NCI-H1105 treated with DMSO at 0.1 percent for 48 hours (cell line): ENCODE data around the gene ARAP2.

Experiments
- DNase-seq: peaks from one replicate; lab custom pipeline; 2025; lab: John Stamatoyannopoulos, UW

The ARAP2 gene

GRCh38 chr4:36256398-36256891, 12.1 kb upstream of the ARAP2 start:
- no peak for DNase-seq

- no peak for DNase-seq
Measured at GRCh38 chr4:36255577-36255976, 11.3 kb upstream of the ARAP2 start.

GRCh38 chr4:36254371-36254770, 10.1 kb upstream of the ARAP2 start:
- no peak for DNase-seq

DNA sequence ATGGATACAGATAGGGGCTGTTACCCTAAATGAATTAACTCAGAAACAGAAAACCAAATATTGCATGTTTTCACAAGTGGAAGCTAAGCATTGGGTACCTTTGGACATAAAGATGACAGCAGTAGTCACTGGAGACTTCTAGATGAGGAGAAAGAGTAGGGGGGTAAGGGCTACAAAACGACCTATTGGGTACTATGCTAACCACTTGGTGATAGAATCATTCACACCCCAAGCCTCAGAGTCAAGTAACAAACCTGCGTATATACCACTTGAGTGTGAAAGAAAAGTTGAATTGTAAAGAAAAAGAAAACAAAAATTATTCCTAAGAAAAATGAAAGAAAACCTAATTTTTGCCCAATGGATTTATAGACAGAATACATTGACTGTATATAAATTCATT, 7.7 kb upstream of the ARAP2 start:
- DNase-seq, result no peak

DNA sequence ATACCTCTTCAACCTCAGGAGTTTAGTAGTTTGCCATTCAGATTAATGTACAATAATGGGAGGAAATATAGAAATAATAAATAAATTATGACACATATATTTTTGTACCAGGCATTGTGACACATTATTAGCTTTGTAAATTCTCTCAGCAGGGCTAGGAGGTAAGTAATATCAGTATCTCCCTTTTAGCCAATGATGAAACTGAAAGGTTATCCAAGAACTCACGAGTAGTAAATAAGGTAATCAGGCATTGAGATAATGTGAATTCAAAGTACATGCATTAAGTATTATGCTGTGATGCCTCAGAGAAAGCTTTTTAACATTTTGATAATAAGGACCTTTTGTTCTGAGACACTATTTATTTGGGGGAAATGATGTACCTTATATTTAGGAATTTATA, 5.3 kb upstream of the ARAP2 start:
- DNase-seq, result no peak

DNA sequence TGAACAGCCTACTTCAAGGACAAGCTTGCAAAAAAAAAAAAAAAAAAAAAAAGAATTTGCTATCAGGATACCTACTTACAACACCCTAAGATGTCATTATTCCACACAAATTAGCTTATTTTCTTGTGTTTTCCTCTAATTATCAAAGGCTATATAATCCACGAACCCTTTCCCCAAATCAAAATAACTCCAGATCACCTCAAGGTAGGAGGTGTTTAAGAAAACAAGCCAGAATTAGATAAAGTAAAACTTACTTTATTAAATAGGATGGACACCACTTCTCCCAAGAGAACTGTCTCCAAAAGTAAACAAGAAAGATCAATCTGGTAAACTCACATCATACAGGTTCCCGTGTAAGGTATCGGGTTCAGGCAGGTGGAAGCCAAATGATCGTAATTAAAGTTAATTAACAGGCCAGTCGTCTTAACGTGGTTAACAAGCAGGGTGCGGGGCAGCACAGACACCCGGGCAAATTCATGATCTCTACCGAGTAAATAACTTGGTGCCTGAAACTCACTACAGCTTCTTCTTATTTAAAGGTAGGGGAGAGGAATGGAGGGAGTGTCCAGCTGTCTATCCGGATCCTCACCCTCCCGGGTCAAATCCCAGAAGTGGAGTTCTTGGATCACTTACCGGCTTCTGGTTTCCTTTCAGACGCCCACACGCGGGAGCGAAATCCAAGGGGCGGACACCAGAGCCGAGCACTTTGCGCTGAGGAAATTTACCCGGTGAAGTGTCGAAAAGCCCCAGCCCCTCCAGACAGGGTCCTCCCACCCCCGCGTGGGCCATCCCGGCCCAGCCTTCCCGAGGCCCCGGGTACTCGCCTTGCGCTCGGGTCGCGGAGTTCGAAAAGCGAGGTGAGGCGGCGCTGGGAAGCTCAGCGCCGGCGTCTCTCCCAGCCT, 708 bp downstream of the ARAP2 start:
- DNase-seq, result peak; percentile 66

DNA sequence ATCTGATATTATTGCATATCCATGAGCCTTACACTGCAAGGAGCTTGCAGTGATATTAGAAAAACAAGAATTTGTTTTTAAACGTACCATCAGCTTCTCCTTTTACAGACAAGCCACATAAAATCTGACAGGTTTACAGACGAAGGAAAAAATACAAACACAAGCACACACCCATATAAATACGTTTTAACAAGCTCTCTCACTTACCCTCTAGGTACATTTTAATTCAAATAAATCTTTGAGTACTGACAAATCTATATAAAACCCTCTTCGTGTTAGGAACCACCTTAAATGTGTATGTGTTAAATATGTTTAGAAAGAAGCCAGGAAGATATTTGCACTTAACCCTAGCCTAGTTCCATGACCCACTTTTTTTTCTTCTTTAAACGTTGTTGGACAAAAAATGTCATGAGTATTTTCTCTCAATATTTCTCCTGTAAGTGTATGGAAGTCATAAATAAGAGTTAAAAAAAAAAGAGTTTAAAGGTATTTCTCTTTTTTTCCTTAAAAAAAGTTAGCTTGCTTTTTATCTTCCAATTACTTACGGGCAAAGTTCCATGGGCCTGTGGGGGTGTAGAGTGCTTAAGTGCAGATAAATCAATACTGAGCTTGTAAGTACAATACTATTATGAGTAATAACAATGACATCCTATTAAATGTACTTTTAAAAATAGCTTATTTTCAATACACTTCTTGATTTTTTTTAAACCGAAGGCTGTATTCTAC, 1.5 kb downstream of the ARAP2 start:
- DNase-seq, result no peak

GRCh38 chr4:36241771-36242170, 2.5 kb downstream of the ARAP2 start:
- DNase-seq, result no peak

DNA sequence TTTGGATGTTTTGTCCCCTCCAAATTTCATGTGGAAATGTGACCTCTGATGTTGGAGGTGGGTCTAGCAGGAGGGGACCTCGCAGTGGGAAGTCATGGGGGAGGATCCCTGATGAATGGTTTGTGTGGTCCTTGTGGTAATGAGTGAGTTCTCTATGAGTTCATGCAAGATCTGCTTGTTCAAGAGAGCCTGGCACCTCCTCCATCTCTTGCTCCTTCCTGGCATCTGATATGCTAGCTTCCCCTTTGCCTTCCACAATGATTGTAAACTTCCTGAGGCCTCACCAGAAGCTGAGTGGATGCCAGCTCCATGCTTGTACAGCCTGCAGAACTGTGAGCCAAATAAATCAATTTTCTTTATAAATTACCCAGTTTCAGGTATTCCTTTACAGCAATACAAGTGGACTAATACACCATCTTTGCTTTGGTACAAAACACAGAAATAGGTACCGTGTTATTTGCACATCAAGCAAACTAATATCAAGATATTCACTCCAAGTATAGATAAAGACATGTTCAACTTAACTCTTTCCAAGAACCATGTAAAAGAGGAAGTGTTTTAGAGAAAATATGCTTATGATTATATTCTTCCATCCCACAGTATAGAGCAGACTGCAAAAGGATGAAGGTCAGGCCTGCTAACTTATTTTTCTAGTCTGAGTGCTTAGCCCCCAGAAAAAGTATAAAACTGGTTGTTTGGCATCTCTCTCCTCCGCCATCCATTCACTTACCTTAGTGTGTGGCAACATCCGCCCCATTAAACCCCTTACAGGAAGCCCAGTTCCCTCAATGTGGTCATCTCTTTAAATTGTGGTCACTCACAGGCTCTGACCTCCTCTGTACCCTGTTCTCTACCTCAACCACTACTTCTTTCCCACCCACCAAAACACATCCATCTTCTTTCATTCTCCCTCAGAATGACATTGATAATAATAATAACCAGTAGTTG, 6.7 kb downstream of the ARAP2 start:
- no peak for DNase-seq

DNA sequence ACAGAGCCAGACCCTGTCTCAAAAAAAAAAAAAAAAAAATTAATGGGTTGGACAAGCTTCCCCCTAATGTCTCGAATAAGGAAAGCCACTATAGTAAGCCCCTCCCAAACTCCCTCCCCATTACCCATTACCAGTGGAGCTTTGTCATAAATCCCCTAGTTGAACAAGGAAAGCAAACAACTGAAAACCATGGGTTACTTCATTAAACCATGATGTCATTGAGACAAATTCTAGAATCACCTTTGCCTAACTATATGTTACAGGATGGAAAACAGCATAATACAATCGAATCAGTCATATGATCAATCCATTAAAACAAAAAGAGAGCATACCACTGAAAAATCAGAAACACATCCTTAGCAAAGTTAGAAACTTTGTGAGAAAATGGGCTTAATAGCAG, 8.2 kb downstream of the ARAP2 start:
- no peak for DNase-seq

DNA sequence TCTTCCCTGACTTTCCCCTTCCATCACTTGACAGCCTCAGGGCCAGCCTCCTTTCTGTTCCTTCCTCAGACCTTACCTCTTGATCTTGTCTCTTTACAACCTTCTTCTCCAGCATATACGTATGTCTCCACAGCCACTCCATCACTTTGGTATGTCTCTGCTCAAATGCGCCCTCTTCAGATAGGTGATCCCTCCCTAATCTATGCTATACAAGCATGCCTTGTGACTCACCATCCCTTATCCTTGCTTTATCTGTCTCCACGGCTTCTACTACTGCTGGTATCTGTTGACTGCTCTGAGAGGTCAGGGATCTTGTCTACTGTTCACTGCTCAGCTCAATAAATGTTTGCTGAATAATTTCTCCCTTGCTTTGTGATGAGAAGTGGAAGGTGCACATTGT, 9.0 kb downstream of the ARAP2 start:
- DNase-seq, result no peak

DNA sequence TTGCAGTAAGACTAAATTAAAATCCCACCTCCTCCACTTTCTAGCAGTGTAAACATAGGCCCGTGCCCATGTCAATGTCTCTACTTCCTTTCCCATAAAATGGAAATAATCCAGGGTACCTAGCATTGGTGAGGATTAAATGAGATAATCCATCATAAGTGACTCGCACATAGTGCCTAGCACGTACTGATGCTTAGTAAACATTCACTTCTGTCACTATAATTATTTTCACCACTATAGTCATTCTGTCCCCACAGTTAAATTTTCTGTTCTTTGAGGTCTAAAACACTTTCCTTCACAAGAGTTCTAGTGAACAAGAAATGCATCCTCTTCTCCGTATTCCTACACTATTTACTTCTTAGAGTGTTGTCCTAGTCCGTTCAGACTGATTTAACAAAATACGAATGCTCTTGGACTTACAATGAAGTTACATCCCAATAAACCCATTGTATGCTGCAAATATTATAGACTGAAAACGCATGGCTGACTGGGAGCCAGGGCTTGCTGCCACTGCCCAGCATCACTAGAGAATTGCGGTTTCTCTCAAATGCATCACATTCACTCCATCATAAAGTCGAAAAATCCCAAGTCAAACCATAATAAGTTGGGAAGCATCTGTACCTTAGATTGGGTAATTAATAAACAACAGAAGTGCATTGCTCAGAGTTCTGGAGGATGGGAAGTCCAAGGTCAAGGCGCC, 10.6 kb downstream of the ARAP2 start:
- no peak for DNase-seq

DNA sequence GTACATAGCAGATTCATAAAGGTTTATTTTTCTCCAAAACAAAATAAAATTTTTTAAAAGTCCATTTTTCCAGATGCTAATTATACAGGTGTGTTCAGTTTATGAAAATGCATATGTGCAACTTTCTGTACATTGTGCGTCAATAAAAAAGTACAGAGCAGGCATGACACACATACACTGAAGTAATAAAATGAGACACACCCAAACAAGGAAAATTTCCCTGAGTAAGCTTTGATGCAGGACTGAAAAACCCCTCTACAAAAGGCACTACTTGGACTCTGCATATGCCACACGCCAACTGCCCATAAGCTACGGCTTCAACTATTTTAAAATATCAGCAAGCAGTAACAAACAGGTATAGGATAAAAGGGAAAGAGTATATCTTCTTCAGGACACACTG, 13.8 kb downstream of the ARAP2 start:
- DNase-seq, result no peak

DNA sequence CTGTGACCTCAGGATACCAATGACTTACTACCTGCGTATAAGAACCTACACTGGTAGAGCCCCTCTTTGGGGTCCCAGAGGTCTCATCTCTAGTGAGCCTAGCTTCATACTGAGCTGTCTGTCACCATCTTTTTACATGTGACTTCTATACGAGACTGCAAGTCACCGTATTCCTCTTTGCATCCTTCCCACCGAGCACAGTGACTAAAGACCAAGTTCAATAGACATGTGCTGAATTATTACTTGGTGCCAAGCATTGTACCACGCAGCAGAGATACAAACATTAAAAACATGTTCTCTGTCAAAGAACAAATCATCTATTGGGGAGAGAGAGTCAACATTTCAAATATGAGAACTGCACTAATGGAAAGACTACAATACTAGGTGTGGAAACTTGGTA, 16.4 kb downstream of the ARAP2 start:
- DNase-seq, result no peak

- DNase-seq, result no peak
Measured at GRCh38 chr4:36226430-36227227, 17.7 kb downstream of the ARAP2 start.

- no peak for DNase-seq
Measured at GRCh38 chr4:36224972-36225903, 19.1 kb downstream of the ARAP2 start.

GRCh38 chr4:36222702-36223101, 21.6 kb downstream of the ARAP2 start:
- no peak for DNase-seq

DNA sequence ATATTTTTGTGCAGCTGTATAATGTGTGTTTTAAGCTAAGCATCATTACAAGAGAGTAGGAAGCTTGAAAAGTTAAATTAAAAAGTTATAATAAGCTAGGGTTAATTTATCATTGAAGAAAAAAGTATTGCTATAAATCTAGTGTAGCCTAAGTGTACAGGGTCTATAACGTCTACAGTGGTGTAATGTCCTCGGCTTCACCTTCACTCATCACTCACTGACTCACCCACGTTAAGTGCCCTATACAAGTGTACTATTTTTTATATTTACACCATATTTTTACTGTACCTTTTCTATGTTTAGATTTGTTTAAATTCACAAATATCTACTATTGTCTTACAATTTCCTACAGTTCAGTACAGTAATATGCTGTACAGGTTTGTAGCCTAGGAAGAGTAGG, 23.5 kb downstream of the ARAP2 start:
- DNase-seq, result no peak

- DNase-seq, result no peak
Measured at GRCh38 chr4:36218121-36218520, 26.2 kb downstream of the ARAP2 start.

- DNase-seq, result no peak
Measured at GRCh38 chr4:36215627-36216026, 28.7 kb downstream of the ARAP2 start.
